HEK293 (cell line): ENCODE measurements around the gene STX10.

ENCODE experiments used
- CTCF ChIA-PET: fragments of 350-600 bp; formaldehyde crosslinking; extraction: SDS; loops from one replicate; lab custom pipeline; 2021; ENCODE audit warnings: antibody characterized with exemption; lab: Yijun Ruan, JAX
- POLR2A ChIA-PET: fragments of 300-600 bp; formaldehyde crosslinking; extraction: SDS; loops from one replicate; lab custom pipeline; 2020; ENCODE audit warnings: antibody characterized with exemption, inconsistent platforms; lab: Yijun Ruan, JAX
- H3K27ac ChIP-seq: fragments of 200-500 bp; sonication (Bioruptor generic); 2 replicates; pipeline ENCODE4 v1.5.1; 2014; ENCODE audit warnings: low read depth, low read length, control low read depth, inconsistent platforms; ENCODE audit errors: extremely low read depth
- H3K36me3 ChIP-seq, 2 experiments: fragments of 200-500 bp in 1 of 2; sonication (Bioruptor generic) in 1 of 2; 1 replicate in 1 of 2; 2 replicates in 1 of 2; pipeline ENCODE4 v1.5.1; 2014 to 2017; ENCODE audit warnings: inconsistent platforms in 2 of 2, low read length in 2 of 2; ENCODE audit not compliant: control insufficient read depth in 2 of 2, insufficient read depth in 1 of 2
- H3K4me1 ChIP-seq: fragments of 200-500 bp; sonication (Bioruptor generic); 2 replicates; pipeline ENCODE4 v1.5.1; 2014; ENCODE audit warnings: mild to moderate bottlenecking, low read length, inconsistent platforms; ENCODE audit not compliant: control insufficient read depth, insufficient read depth
- H3K4me3 ChIP-seq: 2 replicates; pipeline ENCODE4 v1.5.1; 2011; ENCODE audit warnings: low read depth, mild to moderate bottlenecking, control low read depth, low read length, moderate library complexity
- H3K9me3 ChIP-seq: fragments of 200-500 bp; sonication (Bioruptor generic); 2 replicates; pipeline ENCODE4 v1.5.1; 2014; ENCODE audit warnings: low read depth, low read length, inconsistent platforms; ENCODE audit not compliant: control insufficient read depth, insufficient read depth
- EGR2 ChIP-seq: fragments of 450-650 bp; formaldehyde crosslinking; IDR thresholded peaks from 2 replicates; pipeline ENCODE4 v1.5.1; 2016; ENCODE audit warnings: low read depth, missing biosample characterization, missing genetic modification characterization
- HOXC10 ChIP-seq: sonication (generic); formaldehyde crosslinking; IDR thresholded peaks from 2 replicates; pipeline ENCODE4 v1.8.1; 2023; ENCODE audit warnings: mild to moderate bottlenecking, missing genetic modification reagents
- OSR2 ChIP-seq: fragments of 450-650 bp; formaldehyde crosslinking; IDR thresholded peaks from 2 replicates; pipeline ENCODE4 v1.5.1; 2016; ENCODE audit warnings: missing biosample characterization, missing genetic modification characterization
- RBAK ChIP-seq: fragments of 450-650 bp; formaldehyde crosslinking; IDR thresholded peaks from 2 replicates; pipeline ENCODE4 v1.5.1; 2016; ENCODE audit warnings: missing biosample characterization, missing genetic modification characterization
- ZIC2 ChIP-seq: fragments of 450-650 bp; formaldehyde crosslinking; IDR thresholded peaks from 2 replicates; pipeline ENCODE4 v1.5.1; 2016; ENCODE audit warnings: missing biosample characterization, missing genetic modification characterization
- ZNF121 ChIP-seq: fragments of 450-650 bp; formaldehyde crosslinking; IDR thresholded peaks from 2 replicates; pipeline ENCODE4 v1.5.1; 2016; ENCODE audit warnings: missing biosample characterization, missing genetic modification characterization
- ZNF132 ChIP-seq: fragments of 450-650 bp; formaldehyde crosslinking; IDR thresholded peaks from 2 replicates; pipeline ENCODE4 v1.5.1; 2017; ENCODE audit warnings: missing biosample characterization, missing genetic modification characterization, borderline replicate concordance
- ZNF214 ChIP-seq: fragments of 450-650 bp; formaldehyde crosslinking; IDR thresholded peaks from 2 replicates; pipeline ENCODE4 v1.5.1; 2017; ENCODE audit warnings: missing biosample characterization, mild to moderate bottlenecking, missing genetic modification characterization, borderline replicate concordance
- ZNF292 ChIP-seq: fragments of 450-650 bp; formaldehyde crosslinking; IDR thresholded peaks from 2 replicates; pipeline ENCODE4 v1.5.1; 2016; ENCODE audit warnings: low read depth, missing biosample characterization, missing genetic modification characterization, borderline replicate concordance
- ZNF426 ChIP-seq: fragments of 450-650 bp; formaldehyde crosslinking; IDR thresholded peaks from 2 replicates; pipeline ENCODE4 v1.5.1; 2017; ENCODE audit warnings: missing biosample characterization, missing genetic modification characterization, mild to moderate bottlenecking, inconsistent platforms, moderate library complexity
- ZNF510 ChIP-seq: fragments of 450-650 bp; formaldehyde crosslinking; IDR thresholded peaks from 2 replicates; pipeline ENCODE4 v1.5.1; 2018; ENCODE audit warnings: mild to moderate bottlenecking, missing genetic modification characterization, missing biosample characterization; ENCODE audit not compliant: insufficient replicate concordance
- ZNF513 ChIP-seq: fragments of 450-650 bp; IDR thresholded peaks from 2 replicates; pipeline ENCODE4 v1.5.1; 2018; ENCODE audit warnings: missing biosample characterization, missing genetic modification characterization
- ZNF529 ChIP-seq: fragments of 450-650 bp; formaldehyde crosslinking; IDR thresholded peaks from 2 replicates; pipeline ENCODE4 v1.5.1; 2017; ENCODE audit warnings: missing genetic modification characterization, missing biosample characterization; ENCODE audit not compliant: insufficient replicate concordance
- ZNF558 ChIP-seq: fragments of 450-650 bp; formaldehyde crosslinking; IDR thresholded peaks from 2 replicates; pipeline ENCODE4 v1.5.1; 2016; ENCODE audit warnings: missing biosample characterization, missing genetic modification characterization
- ZNF664 ChIP-seq: fragments of 450-650 bp; formaldehyde crosslinking; IDR thresholded peaks from 2 replicates; pipeline ENCODE4 v1.5.1; 2016; ENCODE audit warnings: missing biosample characterization, missing genetic modification characterization
- ZNF76 ChIP-seq: fragments of 450-650 bp; formaldehyde crosslinking; IDR thresholded peaks from 2 replicates; pipeline ENCODE4; 2016; ENCODE audit warnings: low read depth, missing biosample characterization, missing genetic modification characterization, borderline replicate concordance
- ZNF792 ChIP-seq: fragments of 450-650 bp; formaldehyde crosslinking; IDR thresholded peaks from 2 replicates; pipeline ENCODE4 v1.5.1; 2016; ENCODE audit warnings: missing biosample characterization, missing genetic modification characterization
- ZNF830 ChIP-seq: fragments of 450-650 bp; IDR thresholded peaks from 2 replicates; pipeline ENCODE4 v1.5.0; 2018; ENCODE audit warnings: missing biosample characterization, missing genetic modification characterization, low read depth, mild to moderate bottlenecking, moderate library complexity
- ZSCAN16 ChIP-seq: fragments of 450-650 bp; formaldehyde crosslinking; IDR thresholded peaks from 2 replicates; pipeline ENCODE4 v1.5.1; 2016; ENCODE audit warnings: missing biosample characterization, missing genetic modification characterization
- TF ChIP-seq, protein P1 (sequence below): fragments of 450-650 bp; IDR thresholded peaks from 2 replicates; pipeline ENCODE4 v1.5.1; 2018; ENCODE audit warnings: missing biosample characterization, mild to moderate bottlenecking, missing genetic modification characterization
- TF ChIP-seq, protein P2 (sequence below): fragments of 450-650 bp; formaldehyde crosslinking; IDR thresholded peaks from 2 replicates; pipeline ENCODE4 v1.5.1; 2017; ENCODE audit warnings: missing biosample characterization, missing genetic modification characterization
- TF ChIP-seq, protein P3 (sequence below): fragments of 450-650 bp; formaldehyde crosslinking; IDR thresholded peaks from 2 replicates; pipeline ENCODE4 v1.5.1; 2016; ENCODE audit warnings: missing biosample characterization, missing genetic modification characterization
- TF ChIP-seq, protein P4 (sequence below): fragments of 450-650 bp; formaldehyde crosslinking; IDR thresholded peaks from 2 replicates; pipeline ENCODE4 v1.5.1; 2016; ENCODE audit warnings: missing biosample characterization, missing genetic modification characterization
- TF ChIP-seq, protein P5 (sequence below): fragments of 450-650 bp; formaldehyde crosslinking; IDR thresholded peaks from 2 replicates; pipeline ENCODE4 v1.5.1; 2016; ENCODE audit warnings: missing biosample characterization, missing genetic modification characterization

Gene STX10

DNA sequence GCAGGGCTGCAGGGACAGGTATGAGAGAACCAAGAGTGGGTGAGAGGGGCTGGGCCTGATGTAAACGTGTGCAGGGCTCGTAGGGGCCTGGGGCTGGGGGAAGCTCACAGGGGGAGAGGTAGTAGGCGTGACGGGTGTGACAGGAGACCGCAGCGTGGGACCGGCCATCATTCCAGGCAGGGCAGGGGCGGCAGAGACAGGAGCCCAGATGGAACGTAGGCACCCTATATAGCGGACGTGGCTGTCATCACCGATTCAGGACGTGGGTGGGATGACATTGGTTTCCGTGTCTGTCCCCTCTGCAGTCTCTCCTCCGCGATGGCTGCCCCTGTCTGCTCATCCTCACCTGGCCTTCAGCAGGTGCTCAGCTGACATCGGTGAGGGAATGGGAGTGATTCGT is 48.5 kb upstream of the STX10 start:
- CTCF ChIA-PET: interaction anchor here (0.6 kb wide), 1 partner anchor 22 kb away, joined by 3 read pairs; no protein-coding TSS in a partner anchor

GRCh38 chr19:13195678-13196077 is 45.5 kb upstream of the STX10 start:
- Histone ChIP-seq H3K4me1 (no peaks in the 10 kb centered on the region), H3K4me3 (no peak overlapping the region), H3K36me3 (no peaks in the 10 kb centered on the region), H3K9me3 (no peaks in the 10 kb centered on the region), H3K27ac (no peak overlapping the region)
- ChIA-PET POLR2A (interaction anchor here (1.4 to 1.8 kb wide), 2 partner anchors 40 to 43 kb away, joined by 3 to 11 read pairs; no protein-coding TSS in a partner anchor), CTCF (interaction anchor here (0.6 to 4.6 kb wide), 21 partner anchors 10 to 436 kb away, joined by 3 to 35 read pairs (median 5); no protein-coding TSS in a partner anchor)
- no peak for TF ChIP-seq ZNF214 (tag by site-specific recombination)
- TF ChIP-seq ZIC2 (tag by site-specific recombination): no peak
- TF ChIP-seq ZNF664 (tag by site-specific recombination): no peak
- no peak for TF ChIP-seq ZNF292 (tag by site-specific recombination)
- no peak for TF ChIP-seq ZNF830 (tag by site-specific recombination)
- no peak for TF ChIP-seq HOXC10 (CRISPR knock-in tag)
- TF ChIP-seq, protein P1, sequence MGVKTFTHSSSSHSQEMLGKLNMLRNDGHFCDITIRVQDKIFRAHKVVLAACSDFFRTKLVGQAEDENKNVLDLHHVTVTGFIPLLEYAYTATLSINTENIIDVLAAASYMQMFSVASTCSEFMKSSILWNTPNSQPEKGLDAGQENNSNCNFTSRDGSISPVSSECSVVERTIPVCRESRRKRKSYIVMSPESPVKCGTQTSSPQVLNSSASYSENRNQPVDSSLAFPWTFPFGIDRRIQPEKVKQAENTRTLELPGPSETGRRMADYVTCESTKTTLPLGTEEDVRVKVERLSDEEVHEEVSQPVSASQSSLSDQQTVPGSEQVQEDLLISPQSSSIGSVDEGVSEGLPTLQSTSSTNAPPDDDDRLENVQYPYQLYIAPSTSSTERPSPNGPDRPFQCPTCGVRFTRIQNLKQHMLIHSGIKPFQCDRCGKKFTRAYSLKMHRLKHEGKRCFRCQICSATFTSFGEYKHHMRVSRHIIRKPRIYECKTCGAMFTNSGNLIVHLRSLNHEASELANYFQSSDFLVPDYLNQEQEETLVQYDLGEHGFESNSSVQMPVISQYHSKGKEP (tag by site-specific recombination): no peak
- TF ChIP-seq ZNF792 (tag by site-specific recombination): no peak
- TF ChIP-seq, protein P2, sequence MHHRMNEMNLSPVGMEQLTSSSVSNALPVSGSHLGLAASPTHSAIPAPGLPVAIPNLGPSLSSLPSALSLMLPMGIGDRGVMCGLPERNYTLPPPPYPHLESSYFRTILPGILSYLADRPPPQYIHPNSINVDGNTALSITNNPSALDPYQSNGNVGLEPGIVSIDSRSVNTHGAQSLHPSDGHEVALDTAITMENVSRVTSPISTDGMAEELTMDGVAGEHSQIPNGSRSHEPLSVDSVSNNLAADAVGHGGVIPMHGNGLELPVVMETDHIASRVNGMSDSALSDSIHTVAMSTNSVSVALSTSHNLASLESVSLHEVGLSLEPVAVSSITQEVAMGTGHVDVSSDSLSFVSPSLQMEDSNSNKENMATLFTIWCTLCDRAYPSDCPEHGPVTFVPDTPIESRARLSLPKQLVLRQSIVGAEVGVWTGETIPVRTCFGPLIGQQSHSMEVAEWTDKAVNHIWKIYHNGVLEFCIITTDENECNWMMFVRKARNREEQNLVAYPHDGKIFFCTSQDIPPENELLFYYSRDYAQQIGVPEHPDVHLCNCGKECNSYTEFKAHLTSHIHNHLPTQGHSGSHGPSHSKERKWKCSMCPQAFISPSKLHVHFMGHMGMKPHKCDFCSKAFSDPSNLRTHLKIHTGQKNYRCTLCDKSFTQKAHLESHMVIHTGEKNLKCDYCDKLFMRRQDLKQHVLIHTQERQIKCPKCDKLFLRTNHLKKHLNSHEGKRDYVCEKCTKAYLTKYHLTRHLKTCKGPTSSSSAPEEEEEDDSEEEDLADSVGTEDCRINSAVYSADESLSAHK: no peak
- no peak for TF ChIP-seq RBAK
- TF ChIP-seq ZSCAN16 (tag by site-specific recombination): no peak
- TF ChIP-seq ZNF510 (tag by site-specific recombination): no peak
- no peak for TF ChIP-seq OSR2 (tag by site-specific recombination)
- TF ChIP-seq ZNF529: no peak
- TF ChIP-seq ZNF132 (tag by site-specific recombination): no peak
- TF ChIP-seq, protein P3, sequence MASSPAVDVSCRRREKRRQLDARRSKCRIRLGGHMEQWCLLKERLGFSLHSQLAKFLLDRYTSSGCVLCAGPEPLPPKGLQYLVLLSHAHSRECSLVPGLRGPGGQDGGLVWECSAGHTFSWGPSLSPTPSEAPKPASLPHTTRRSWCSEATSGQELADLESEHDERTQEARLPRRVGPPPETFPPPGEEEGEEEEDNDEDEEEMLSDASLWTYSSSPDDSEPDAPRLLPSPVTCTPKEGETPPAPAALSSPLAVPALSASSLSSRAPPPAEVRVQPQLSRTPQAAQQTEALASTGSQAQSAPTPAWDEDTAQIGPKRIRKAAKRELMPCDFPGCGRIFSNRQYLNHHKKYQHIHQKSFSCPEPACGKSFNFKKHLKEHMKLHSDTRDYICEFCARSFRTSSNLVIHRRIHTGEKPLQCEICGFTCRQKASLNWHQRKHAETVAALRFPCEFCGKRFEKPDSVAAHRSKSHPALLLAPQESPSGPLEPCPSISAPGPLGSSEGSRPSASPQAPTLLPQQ (tag by site-specific recombination): no peak

More for the DNA sequence above, 48.5 kb upstream of the STX10 start:
- H3K27ac ChIP-seq: no peak overlapping the region
- H3K4me3 ChIP-seq: no peak overlapping the region
- H3K36me3 ChIP-seq: no peaks in the 10 kb centered on the region
- TF ChIP-seq ZNF426 (tag by site-specific recombination): no peak
- TF ChIP-seq, protein P4, sequence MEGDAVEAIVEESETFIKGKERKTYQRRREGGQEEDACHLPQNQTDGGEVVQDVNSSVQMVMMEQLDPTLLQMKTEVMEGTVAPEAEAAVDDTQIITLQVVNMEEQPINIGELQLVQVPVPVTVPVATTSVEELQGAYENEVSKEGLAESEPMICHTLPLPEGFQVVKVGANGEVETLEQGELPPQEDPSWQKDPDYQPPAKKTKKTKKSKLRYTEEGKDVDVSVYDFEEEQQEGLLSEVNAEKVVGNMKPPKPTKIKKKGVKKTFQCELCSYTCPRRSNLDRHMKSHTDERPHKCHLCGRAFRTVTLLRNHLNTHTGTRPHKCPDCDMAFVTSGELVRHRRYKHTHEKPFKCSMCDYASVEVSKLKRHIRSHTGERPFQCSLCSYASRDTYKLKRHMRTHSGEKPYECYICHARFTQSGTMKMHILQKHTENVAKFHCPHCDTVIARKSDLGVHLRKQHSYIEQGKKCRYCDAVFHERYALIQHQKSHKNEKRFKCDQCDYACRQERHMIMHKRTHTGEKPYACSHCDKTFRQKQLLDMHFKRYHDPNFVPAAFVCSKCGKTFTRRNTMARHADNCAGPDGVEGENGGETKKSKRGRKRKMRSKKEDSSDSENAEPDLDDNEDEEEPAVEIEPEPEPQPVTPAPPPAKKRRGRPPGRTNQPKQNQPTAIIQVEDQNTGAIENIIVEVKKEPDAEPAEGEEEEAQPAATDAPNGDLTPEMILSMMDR (tag by site-specific recombination): no peak
- TF ChIP-seq, protein P5, sequence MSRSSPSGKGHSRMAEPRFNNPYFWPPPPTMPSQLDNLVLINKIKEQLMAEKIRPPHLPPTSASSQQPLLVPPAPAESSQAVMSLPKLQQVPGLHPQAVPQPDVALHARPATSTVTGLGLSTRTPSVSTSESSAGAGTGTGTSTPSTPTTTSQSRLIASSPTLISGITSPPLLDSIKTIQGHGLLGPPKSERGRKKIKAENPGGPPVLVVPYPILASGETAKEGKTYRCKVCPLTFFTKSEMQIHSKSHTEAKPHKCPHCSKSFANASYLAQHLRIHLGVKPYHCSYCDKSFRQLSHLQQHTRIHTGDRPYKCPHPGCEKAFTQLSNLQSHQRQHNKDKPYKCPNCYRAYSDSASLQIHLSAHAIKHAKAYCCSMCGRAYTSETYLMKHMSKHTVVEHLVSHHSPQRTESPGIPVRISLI: no peak
- no peak for TF ChIP-seq ZNF513
- peak; percentile 44; the same call in 1 of the 2 replicates for TF ChIP-seq EGR2 (tag by site-specific recombination)
- no peak for TF ChIP-seq ZNF558
- TF ChIP-seq ZNF121 (tag by site-specific recombination): no peak
- no peak for TF ChIP-seq ZNF76
- H3K9me3 ChIP-seq: no peaks in the 10 kb centered on the region
- POLR2A ChIA-PET: interaction anchor here (0.6 kb wide), 1 partner anchor 72 kb away, joined by 5 read pairs; no protein-coding TSS in a partner anchor
- H3K4me1 ChIP-seq: no peaks in the 10 kb centered on the region
